GM12878 (cell line): ENCODE data around the gene GTSE1. TPM values are rescaled to one million over a fixed set of nuclear protein-coding genes. Genes with fewer than 3 reads are reported as not detected.

ENCODE experiments used
- ATAC-seq: fragments of 200-7000 bp; cut with Tn5 transposase; 3 replicates; pipeline ENCODE4 v1.9.1; 2020; ENCODE audit warnings: mild to moderate bottlenecking, moderate library complexity
- BruUV-seq: library from RNA; stranded (reverse); fragments of 400-500 nt; replicated peaks from 2 replicates; lab custom pipeline; 2021; lab: Mats Ljungman, UMichigan
- CTCF ChIA-PET: fragments of 300-600 bp; sonication (Branson Sonifier 250); formaldehyde crosslinking; extraction: SDS; loops from one replicate; lab custom pipeline; 2021; ENCODE audit warnings: inconsistent platforms; lab: Yijun Ruan, JAX
- POLR2A ChIA-PET: fragments of 350-600 bp; formaldehyde crosslinking; extraction: SDS; loops from one replicate; lab custom pipeline; 2021; ENCODE audit warnings: inconsistent platforms; lab: Charles Lee
- RAD21 ChIA-PET: fragments of 300-600 bp; sonication (Branson Sonifier 250); formaldehyde crosslinking; loops from one replicate; lab custom pipeline; 2023; ENCODE audit warnings: antibody characterized with exemption; ENCODE audit not compliant: unreplicated experiment; lab: Charles Lee
- SMC1A ChIA-PET: fragments of 300-600 bp; sonication (Branson Sonifier 250); formaldehyde crosslinking; loops from one replicate; lab custom pipeline; 2023; ENCODE audit not compliant: unreplicated experiment, uncharacterized antibody; lab: Charles Lee
- DNase-seq: peaks from one replicate; pipeline ENCODE4 v3.0.0-alpha.2; 2011; ENCODE audit warnings: low read depth, low spot score
- FAIRE-seq: peaks from 3 replicates; lab custom pipeline; 2011; peaks lifted over from hg19 to GRCh38; lab: Jason Lieb, UNC
- H2AFZ ChIP-seq: 2 replicates; pipeline ENCODE4 v1.6.0; 2011; ENCODE audit warnings: low read depth, low read length, control low read depth; ENCODE audit not compliant: control insufficient read depth
- H3K27ac ChIP-seq: 2 replicates; pipeline ENCODE4 v1.5.1; 2011; ENCODE audit warnings: control low read depth; ENCODE audit not compliant: control insufficient read depth, insufficient read depth
- H3K27me3 ChIP-seq, 2 experiments: replicated peaks in 1 of 2; 2 replicates each; pipeline versions ENCODE4 v1.6.0 to v1.6.1; 2011; ENCODE audit warnings: low read length in 1 of 2; ENCODE audit not compliant: control insufficient read depth in 2 of 2, insufficient read depth in 2 of 2
- H3K36me3 ChIP-seq, 2 experiments: 2 replicates each; pipeline ENCODE4 v1.5.1; 2011; ENCODE audit warnings: low read length in 1 of 2; ENCODE audit not compliant: control insufficient read depth in 2 of 2, insufficient read depth in 2 of 2
- H3K4me1 ChIP-seq: 2 replicates; pipeline ENCODE4 v1.6.1; 2011; ENCODE audit warnings: mild to moderate bottlenecking, low read length, moderate library complexity, mixed read lengths; ENCODE audit not compliant: control insufficient read depth, insufficient read depth
- H3K4me2 ChIP-seq: 2 replicates; pipeline ENCODE4 v1.6.0; 2011; ENCODE audit warnings: control low read depth; ENCODE audit not compliant: control insufficient read depth, insufficient read depth
- H3K4me3 ChIP-seq: fragments of 200-600 bp; sonication (generic); 2 replicates; pipeline ENCODE4 v1.5.1; 2016
- H3K79me2 ChIP-seq: 2 replicates; pipeline ENCODE4 v1.6.0; 2011; ENCODE audit warnings: low read length; ENCODE audit not compliant: control insufficient read depth, insufficient read depth
- H3K9ac ChIP-seq: 2 replicates; pipeline ENCODE4 v1.8.0; 2011; ENCODE audit warnings: low read length, control low read depth, mixed read lengths; ENCODE audit not compliant: control insufficient read depth, insufficient read depth
- H3K9me3 ChIP-seq: replicated peaks from 3 replicates; pipeline ENCODE4 v1.5.1; 2011; ENCODE audit warnings: mild to moderate bottlenecking, low read length; ENCODE audit not compliant: control insufficient read depth, insufficient read depth
- H4K20me1 ChIP-seq: 2 replicates; pipeline ENCODE4 v1.6.0; 2011; ENCODE audit not compliant: control insufficient read depth, insufficient read depth
- ESRRA ChIP-seq: IDR thresholded peaks from 2 replicates; pipeline ENCODE4 v1.6.1; 2012; ENCODE audit warnings: mild to moderate bottlenecking, low read length, improper control_type of control experiment
- FOXK2 ChIP-seq: fragments of 450-650 bp; IDR thresholded peaks from 2 replicates; pipeline ENCODE4 v1.6.1; 2017; ENCODE audit warnings: mild to moderate bottlenecking, moderate library complexity
- MEF2A ChIP-seq: IDR thresholded peaks from 2 replicates; pipeline ENCODE4 v1.6.1; 2011; ENCODE audit warnings: low read depth, mild to moderate bottlenecking, low read length, moderate library complexity; ENCODE audit not compliant: insufficient read depth
- MLLT1 ChIP-seq: fragments of 450-650 bp; IDR thresholded peaks from 2 replicates; pipeline ENCODE4 v1.6.1; 2016; ENCODE audit warnings: mild to moderate bottlenecking
- WGBS: methylation state at CpG from one replicate; pipeline ENCODE4 v1.1.6; 2016; ENCODE audit warnings: low lambda C conversion rate; ENCODE audit not compliant: insufficient replicate concordance, insufficient coverage; ENCODE audit errors: missing lambda C conversion rate; 5-methylcytosine and 5-hydroxymethylcytosine counted together
- in situ Hi-C: fragments of 300-500 bp; cut with MboI; formaldehyde crosslinking; loops from 9 replicates; pipeline ENCODE4 v1.14.3; 2018; ENCODE audit warnings: mixed read lengths
- intact Hi-C: fragments of 100-400 bp; cut with micrococcal nuclease; formaldehyde crosslinking; loops from one replicate; pipeline ENCODE4 v1.14.2; 2022; ENCODE audit not compliant: unreplicated experiment
- polyA plus RNA-seq, 11 experiments: library from polyadenylated mRNA; depleted of rRNA in 4 of 11; unstranded in 6 of 11; stranded (reverse) in 5 of 11; fragments of >200 nt; fragmentation: Nextera tagmentation in 4 of 11; fragmentation: Illumina TruSeq in 1 of 11; extraction: Ambion mirVana in 4 of 11; extraction: Trizol in 1 of 11; gene quantifications; 1 replicate in 1 of 11; 2 replicates in 10 of 11; pipeline versions ENCODE4 v1.2.1 to v1.2.3, GENCODE V29; 2011 to 2016; ENCODE audit warnings: inconsistent platforms in 2 of 11, missing spikeins in 2 of 11, low read depth in 1 of 11
- total RNA-seq, 4 experiments: library from RNA; depleted of rRNA in 3 of 4; stranded (reverse); fragments of >200 nt in 3 of 4; fragmentation: Illumina TruSeq in 1 of 4; extraction: Trizol in 1 of 4; gene quantifications; 2 replicates each; pipeline versions ENCODE4 v1.2.1 to v1.2.3, GENCODE V29; 2013 to 2021

The GTSE1 gene
- total and polyA plus RNA-seq, 10 of the 15 experiments (the other 5 are each of a cell fraction or from before 2014, with no cell fraction given), result 6.6 to 46.2 (median 32.3) TPM

GRCh38 chr22:46250783-46251125, 45.9 kb upstream of the GTSE1 start (continued):
- no peak for TF ChIP-seq MEF2A
- no peak for TF ChIP-seq FOXK2
- TF ChIP-seq, all 136 proteins: peak for 0

- DNase-seq, result no peak
- peak; percentile 78; the same call in 1 of the 2 replicates for TF ChIP-seq MLLT1
- no peak for TF ChIP-seq ESRRA
- H3K4me2 ChIP-seq, result peak overlapping the region; percentile 78
- intact Hi-C loops (loop anchor here (5.0 kb wide), 2 partner anchors 46 to 99 kb away; partner anchors contain the start of genes GTSE1 and PPARA), in situ Hi-C loops (no loop called here)
- H3K36me3 ChIP-seq, result no peaks in the 10 kb centered on the region
- peak; percentile 61 for FAIRE-seq
- BruUV-seq, result no TSS peak
- peak overlapping the region; percentile 77 for H3K4me3 ChIP-seq
- H3K79me2 ChIP-seq, result peaks cover 16% of the 10 kb centered on the region
- ChIA-PET RAD21 (interaction anchor here (2.1 kb wide), 1 partner anchor 45 kb away, joined by 7 read pairs; the partner anchor contains the start of gene GTSE1), POLR2A (no interaction called here), SMC1A (no interaction called here), CTCF (interaction anchor here (0.6 to 1.5 kb wide), 3 partner anchors 16 to 871 kb away, joined by 3 to 4 read pairs (median 3); no protein-coding TSS in a partner anchor)
- 68% methylated on average over 7 of the region's 7 CpGs for WGBS
- H3K27ac ChIP-seq, result peak overlapping the region; percentile 81; the same call in 1 of the 2 replicates
- H3K27me3 ChIP-seq, result no peaks in the 10 kb centered on the region
- ATAC-seq, result no peak
- H4K20me1 ChIP-seq, result no peaks in the 10 kb centered on the region
- H3K9ac ChIP-seq, result peak overlapping the region; percentile 85
- H2AFZ ChIP-seq, result no peak overlapping the region; the same call in 1 of the 2 replicates
- peaks cover 7% of the 10 kb centered on the region; the same call in 1 of the 2 replicates for H3K4me1 ChIP-seq
- no peaks in the 10 kb centered on the region for H3K9me3 ChIP-seq
Observed at GRCh38 chr22:46251266-46251665, 45.4 kb upstream of the GTSE1 start.
